A673 (cell line): ENCODE results near the gene RNASE7. TPM values are rescaled to one million over a fixed set of nuclear protein-coding genes. Genes with fewer than 3 reads are reported as not detected.

Experiments used
- BruUV-seq: library from RNA; stranded (reverse); fragments of 400-500 nt; replicated peaks from 2 replicates; lab custom pipeline; 2021; lab: Mats Ljungman, UMichigan
- CTCF ChIA-PET: fragments of 300-600 bp; sonication (Branson Sonifier 250); formaldehyde crosslinking; loops from one replicate; lab custom pipeline; 2022; ENCODE audit warnings: antibody characterized with exemption; lab: Charles Lee
- POLR2A ChIA-PET: fragments of 300-600 bp; sonication (Branson Sonifier 250); formaldehyde crosslinking; loops from one replicate; lab custom pipeline; 2022; ENCODE audit warnings: antibody characterized with exemption; ENCODE audit not compliant: low non-redundant PET; lab: Charles Lee
- DNase-seq: peaks from one replicate; pipeline ENCODE4 v3.0.0-alpha.2; 2015; ENCODE audit warnings: low spot score
- H3K27ac ChIP-seq: fragments of 200-600 bp; sonication (generic); 2 replicates; pipeline ENCODE4 v1.5.1; 2016; ENCODE audit warnings: mixed run types, low read depth, mild to moderate bottlenecking, mixed read lengths, antibody characterized with exemption, low read length; ENCODE audit not compliant: poor library complexity, severe bottlenecking
- H3K27me3 ChIP-seq: fragments of 200-600 bp; sonication (generic); replicated peaks from 2 replicates; pipeline ENCODE4 v1.6.1; 2017; ENCODE audit warnings: mixed run types, low read depth, mild to moderate bottlenecking, mixed read lengths, antibody characterized with exemption, low read length; ENCODE audit not compliant: insufficient read depth, poor library complexity
- H3K36me3 ChIP-seq: fragments of 200-600 bp; sonication (generic); 2 replicates; pipeline ENCODE4 v1.6.1; 2016; ENCODE audit warnings: mixed run types, mild to moderate bottlenecking, mixed read lengths, antibody characterized with exemption, low read length; ENCODE audit not compliant: insufficient read depth, poor library complexity, severe bottlenecking
- H3K4me1 ChIP-seq: fragments of 200-600 bp; sonication (generic); 2 replicates; pipeline ENCODE4 v1.6.1; 2017; ENCODE audit warnings: mixed run types, mild to moderate bottlenecking, mixed read lengths, antibody characterized with exemption, low read length; ENCODE audit not compliant: insufficient read depth, poor library complexity, severe bottlenecking
- H3K4me3 ChIP-seq: fragments of 200-600 bp; sonication (generic); 2 replicates; pipeline ENCODE4 v1.5.1; 2016; ENCODE audit warnings: low read depth, mixed run types, mild to moderate bottlenecking, mixed read lengths, low read length; ENCODE audit not compliant: poor library complexity, severe bottlenecking
- H3K9me3 ChIP-seq: fragments of 200-600 bp; sonication (generic); 2 replicates; pipeline ENCODE4 v1.6.1; 2016; ENCODE audit warnings: mixed run types, low read depth, mild to moderate bottlenecking, mixed read lengths, antibody characterized with exemption, low read length; ENCODE audit not compliant: poor library complexity, severe bottlenecking
- CTCF ChIP-seq: fragments of 300-800, 200-600 bp; sonication (generic); conservative IDR thresholded peaks from 2 replicates; pipeline ENCODE4 v1.5.1; 2017; ENCODE audit warnings: low read depth, mild to moderate bottlenecking, antibody characterized with exemption, low read length, moderate library complexity, mixed read lengths
- EZH2 ChIP-seq: fragments of 200-600 bp; sonication (generic); IDR thresholded peaks from 2 replicates; pipeline ENCODE4 v1.6.1; 2017; ENCODE audit warnings: borderline replicate concordance, low read depth, mild to moderate bottlenecking, mixed read lengths, antibody characterized with exemption, low read length; ENCODE audit not compliant: poor library complexity, severe bottlenecking
- intact Hi-C: fragments of 100-400 bp; cut with micrococcal nuclease; formaldehyde crosslinking; loops from one replicate; pipeline ENCODE4 v1.10.0; 2022; ENCODE audit not compliant: unreplicated experiment
- total RNA-seq: library from RNA; stranded (reverse); gene quantifications from 2 replicates; pipeline ENCODE4 v1.2.3, GENCODE V29; 2021

Gene RNASE7
- total RNA-seq, 1 experiment from 2014 or later = not detected

- H3K27me3 ChIP-seq = no peaks in the 10 kb centered on the region
- no peaks in the 10 kb centered on the region for H3K4me1 ChIP-seq
- no TSS peak for BruUV-seq
- H3K27ac ChIP-seq = no peak overlapping the region
- H3K9me3 ChIP-seq = no peaks in the 10 kb centered on the region
- POLR2A ChIA-PET = no interaction called here
- TF ChIP-seq CTCF (no peak), EZH2 (no peak)
- DNase-seq = no peak
- H3K36me3 ChIP-seq = no peaks in the 10 kb centered on the region
- CTCF ChIA-PET = no interaction called here
- intact Hi-C loops = no loop called here
- no peak overlapping the region for H3K4me3 ChIP-seq
These were observed 8.4 kb downstream of the RNASE7 start for GRCh38 chr14:21050597-21050996.

- ChIA-PET CTCF (no interaction called here), POLR2A (no interaction called here)
- no peak for TF ChIP-seq CTCF
- no peak for TF ChIP-seq EZH2
- H3K36me3 ChIP-seq = no peaks in the 10 kb centered on the region
- no peaks in the 10 kb centered on the region for H3K27me3 ChIP-seq
- DNase-seq = no peak
- H3K4me1 ChIP-seq = no peaks in the 10 kb centered on the region
- H3K9me3 ChIP-seq = no peaks in the 10 kb centered on the region
- BruUV-seq = no TSS peak
- H3K27ac ChIP-seq = no peak overlapping the region
- intact Hi-C loops = no loop called here
- no peak overlapping the region for H3K4me3 ChIP-seq
These were observed 11.3 kb downstream of the RNASE7 start for GRCh38 chr14:21053184-21054122.

- DNase-seq = no peak
- no peak overlapping the region for H3K27ac ChIP-seq
- TF ChIP-seq EZH2 (no peak), CTCF (no peak)
- no peaks in the 10 kb centered on the region for H3K4me1 ChIP-seq
- no peak overlapping the region for H3K4me3 ChIP-seq
- POLR2A ChIA-PET = no interaction called here
- CTCF ChIA-PET = no interaction called here
- H3K9me3 ChIP-seq = no peaks in the 10 kb centered on the region
- no peaks in the 10 kb centered on the region for H3K36me3 ChIP-seq
- intact Hi-C loops = no loop called here
- H3K27me3 ChIP-seq = no peaks in the 10 kb centered on the region
- no TSS peak for BruUV-seq
These were observed 12.1 kb downstream of the RNASE7 start for GRCh38 chr14:21054123-21054767.
